GM12892 (cell line): ENCODE results near the gene PRRG4.

Experiments used
- POLR2A ChIP-seq: IDR thresholded peaks from 2 replicates; pipeline ENCODE4 v1.6.1; 2011; ENCODE audit warnings: low read depth, low read length, control low read depth
- POLR2AphosphoS5 ChIP-seq: IDR thresholded peaks from 2 replicates; pipeline ENCODE4 v1.6.1; 2011; ENCODE audit warnings: low read depth, low read length, control low read depth

GRCh38 chr11:32819187-32819586, 10.5 kb upstream of the PRRG4 start:
- TF ChIP-seq POLR2A = no peak
- no peak for TF ChIP-seq POLR2AphosphoS5
